GM18508 (cell line): ENCODE data around the gene CLIC6.

ENCODE experiments used
- ATAC-seq: cut with Tn5 transposase; IDR thresholded peaks from one replicate; pipeline ENCODE4 v1.9.1; 2021; ENCODE audit warnings: moderate number of reproducible peaks; ENCODE audit not compliant: insufficient read depth, unreplicated experiment

CLIC6 gene

GRCh38 chr21:34668803-34669148 is at the start of gene CLIC6:
Gene CLIC6, plus strand, starts transcription at chr21:34668994. Its CDS starts 395 bp downstream, at chr21:34669389.
- ATAC-seq = no peak

GRCh38 chr21:34619841-34620665 is 48.7 kb upstream of the CLIC6 start:
- no peak for ATAC-seq

GRCh38 chr21:34621434-34622350 is 47.1 kb upstream of the CLIC6 start:
- ATAC-seq = no peak

GRCh38 chr21:34623516-34623915 is 45.3 kb upstream of the CLIC6 start:
- no peak for ATAC-seq

GRCh38 chr21:34625030-34625593 is 43.7 kb upstream of the CLIC6 start:
- no peak for ATAC-seq

GRCh38 chr21:34626131-34626530 is 42.7 kb upstream of the CLIC6 start:
- ATAC-seq = no peak

- ATAC-seq = no peak
Observed at GRCh38 chr21:34630536-34631143, 38.2 kb upstream of the CLIC6 start.

GRCh38 chr21:34632498-34632897 is 36.3 kb upstream of the CLIC6 start:
- ATAC-seq = no peak

GRCh38 chr21:34635307-34635706 is 33.5 kb upstream of the CLIC6 start:
- no peak for ATAC-seq

- no peak for ATAC-seq
Observed at GRCh38 chr21:34636961-34637360, 31.8 kb upstream of the CLIC6 start.

- ATAC-seq = no peak
Observed at GRCh38 chr21:34639250-34639649, 29.5 kb upstream of the CLIC6 start.

- no peak for ATAC-seq
Observed at GRCh38 chr21:34639882-34640788, 28.7 kb upstream of the CLIC6 start.

GRCh38 chr21:34640858-34641257 is 27.9 kb upstream of the CLIC6 start:
- ATAC-seq = no peak

GRCh38 chr21:34642211-34643075 is 26.4 kb upstream of the CLIC6 start:
- ATAC-seq = no peak

GRCh38 chr21:34644825-34645224 is 24.0 kb upstream of the CLIC6 start:
- no peak for ATAC-seq

- ATAC-seq = no peak
Observed at GRCh38 chr21:34647555-34647954, 21.2 kb upstream of the CLIC6 start.

- ATAC-seq = no peak
Observed at GRCh38 chr21:34648739-34649297, 20.0 kb upstream of the CLIC6 start.

- ATAC-seq = no peak
Observed at GRCh38 chr21:34649400-34649799, 19.4 kb upstream of the CLIC6 start.
